Keratinocyte (primary cell): Measurements from ENCODE around the gene TTC23L. TPM values are rescaled to one million over a fixed set of nuclear protein-coding genes. Genes with fewer than 3 reads are reported as not detected.

Experiments used
- DNase-seq: peaks from one replicate; pipeline ENCODE4 v3.0.0-alpha.2; 2011; ENCODE audit warnings: low read depth, missing footprints, low spot score
- FAIRE-seq: peaks from 2 replicates; lab custom pipeline; 2011; peaks lifted over from hg19 to GRCh38; lab: Jason Lieb, UNC
- H2AFZ ChIP-seq: 2 replicates; pipeline ENCODE4 v1.6.0; 2012; ENCODE audit warnings: low read length, control low read depth, inconsistent platforms; ENCODE audit not compliant: control insufficient read depth
- H3K27ac ChIP-seq: 2 replicates; pipeline ENCODE4 v1.5.1; 2011; ENCODE audit warnings: low read length; ENCODE audit not compliant: control insufficient read depth, insufficient read depth
- H3K27me3 ChIP-seq: 3 replicates; pipeline ENCODE4 v1.6.0; 2011; ENCODE audit warnings: low read length; ENCODE audit not compliant: control insufficient read depth, insufficient read depth; ENCODE audit errors: extremely low read depth
- H3K36me3 ChIP-seq, 2 experiments: 2 replicates in 1 of 2; 3 replicates in 1 of 2; pipeline ENCODE4 v1.5.1; 2011; ENCODE audit warnings: low read length in 2 of 2, mild to moderate bottlenecking in 1 of 2; ENCODE audit not compliant: control insufficient read depth in 2 of 2, insufficient read depth in 2 of 2; ENCODE audit errors: extremely low read depth in 1 of 2
- H3K4me1 ChIP-seq: 3 replicates; pipeline ENCODE4 v1.5.1; 2011; ENCODE audit warnings: low read length; ENCODE audit not compliant: control insufficient read depth, insufficient read depth; ENCODE audit errors: extremely low read depth
- H3K4me2 ChIP-seq: 3 replicates; pipeline ENCODE4 v1.6.0; 2011; ENCODE audit warnings: low read depth, low read length; ENCODE audit not compliant: control insufficient read depth, insufficient read depth; ENCODE audit errors: extremely low read depth
- H3K4me3 ChIP-seq, 3 experiments: fragments of 200-600 bp in 1 of 3; sonication (generic) in 1 of 3; 2 replicates in 2 of 3; 3 replicates in 1 of 3; pipeline ENCODE4 v1.5.1; 2011 to 2016; ENCODE audit warnings: low read length in 3 of 3, mild to moderate bottlenecking in 3 of 3, control low read depth in 2 of 3, inconsistent platforms in 1 of 3, low read depth in 1 of 3, mixed read lengths in 1 of 3, mixed run types in 1 of 3, moderate library complexity in 1 of 3; ENCODE audit not compliant: control insufficient read depth in 2 of 3, insufficient read depth in 2 of 3; ENCODE audit errors: extremely low read depth in 1 of 3
- H3K79me2 ChIP-seq: 2 replicates; pipeline ENCODE4 v1.6.0; 2012; ENCODE audit warnings: low read length; ENCODE audit not compliant: control insufficient read depth, insufficient read depth
- H3K9ac ChIP-seq: 3 replicates; pipeline ENCODE4 v1.6.0; 2011; ENCODE audit warnings: low read length; ENCODE audit not compliant: control insufficient read depth, insufficient read depth; ENCODE audit errors: extremely low read depth
- H3K9me1 ChIP-seq: 3 replicates; pipeline ENCODE4 v1.6.0; 2011; ENCODE audit warnings: low read length; ENCODE audit not compliant: control insufficient read depth, insufficient read depth; ENCODE audit errors: extremely low read depth
- H3K9me3 ChIP-seq: 2 replicates; pipeline ENCODE4 v1.5.1; 2012; ENCODE audit warnings: low read depth, low read length; ENCODE audit not compliant: control insufficient read depth
- H4K20me1 ChIP-seq: 3 replicates; pipeline ENCODE4 v1.6.0; 2011; ENCODE audit warnings: low read length; ENCODE audit not compliant: control insufficient read depth, insufficient read depth; ENCODE audit errors: extremely low read depth
- CTCF ChIP-seq, 3 experiments: IDR thresholded peaks in 1 of 3; conservative IDR thresholded peaks in 1 of 3; optimal IDR thresholded peaks in 1 of 3; 2 replicates in 2 of 3; 3 replicates in 1 of 3; pipeline versions ENCODE3 to v1.5.1; 2011; ENCODE audit warnings: low read length in 3 of 3, mild to moderate bottlenecking in 3 of 3, moderate library complexity in 2 of 3, control low read depth in 1 of 3, inconsistent platforms in 1 of 3; ENCODE audit not compliant: insufficient read depth in 2 of 3; ENCODE audit errors: extremely low read depth in 1 of 3
- EZH2 ChIP-seq: IDR thresholded peaks from one replicate; pipeline ENCODE4 v1.6.1; 2012; ENCODE audit warnings: inconsistent platforms, mild to moderate bottlenecking, low read length, moderate library complexity
- dilution Hi-C: fragments of 300-500 bp; cut with MboI; formaldehyde crosslinking; loops from one replicate; pipeline ENCODE4 v1.7.0; 2020; ENCODE audit warnings: low sequenced_read_pairs; ENCODE audit not compliant: extremely low pct_ligation_motif_present
- polyA plus RNA-seq, 5 experiments: library from polyadenylated mRNA; depleted of rRNA in 3 of 5; stranded (reverse) in 3 of 5; stranded (forward) in 1 of 5; unstranded in 1 of 5; fragments of >200 nt; gene quantifications; 1 replicate in 1 of 5; 2 replicates in 3 of 5; 3 replicates in 1 of 5; pipeline versions ENCODE4 v1.2.1 to v1.2.3, GENCODE V29; 2011 to 2012; ENCODE audit warnings: missing spikeins in 2 of 5, low read depth in 1 of 5, low replicate concordance in 1 of 5

TTC23L gene
- polyA plus RNA-seq, 1 donor (not counting 4 experiments of a cell fraction or from before 2014, with no cell fraction given) = 0.12 TPM

GRCh38 chr5:34898258-34898895, 59.4 kb downstream of the TTC23L start:
- FAIRE-seq (peak; percentile 59), DNase-seq (no peak)
- no peak overlapping the region for H3K27ac ChIP-seq
- H3K79me2 ChIP-seq = no peaks in the 10 kb centered on the region
- dilution Hi-C loops = no loop called here
- no peaks in the 10 kb centered on the region for H3K27me3 ChIP-seq
- H2AFZ ChIP-seq = no peak overlapping the region
- no peak overlapping the region for H3K4me3 ChIP-seq
- H3K4me2 ChIP-seq = no peak overlapping the region
- H3K4me1 ChIP-seq = peaks cover 5% of the 10 kb centered on the region
- no peak overlapping the region for H3K9ac ChIP-seq
- no peaks in the 10 kb centered on the region for H3K9me3 ChIP-seq
- H3K9me1 ChIP-seq = no peaks in the 10 kb centered on the region
- peak; percentile 80 to 89 (median 83) for TF ChIP-seq CTCF (optimal IDR thresholded peaks at IDR 0.05 in 1 of 3, IDR thresholded peaks at IDR 0.05 in 1 of 3, conservative IDR thresholded peaks at IDR 0.05 in 1 of 3; ENCODE audit: extremely low read depth in 1 of 3, insufficient read depth in 2 of 3, low read length in 3 of 3)
- TF ChIP-seq EZH2 = no peak
- H3K36me3 ChIP-seq = no peaks in the 10 kb centered on the region
- no peaks in the 10 kb centered on the region for H4K20me1 ChIP-seq

DNA sequence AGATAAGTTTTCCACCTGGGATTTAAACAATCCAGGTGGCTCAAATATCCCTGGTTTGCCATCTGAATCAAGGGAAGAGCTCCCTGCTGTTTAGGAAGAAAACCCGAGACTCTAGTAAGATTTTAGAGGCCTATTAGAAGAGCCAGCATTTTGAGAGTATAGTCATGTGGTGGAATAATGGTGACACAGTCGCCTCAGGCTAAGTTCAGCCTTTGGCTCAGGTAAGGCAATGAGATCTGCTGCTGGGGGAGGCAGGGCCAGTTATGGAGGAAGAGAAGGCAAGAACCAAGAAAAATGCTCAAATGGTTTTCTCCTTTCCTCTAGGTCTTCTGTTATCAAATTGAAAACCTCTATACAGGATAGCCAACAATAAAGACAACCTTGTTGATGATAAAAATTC, 60.1 kb downstream of the TTC23L start:
- Histone ChIP-seq H3K36me3 (no peaks in the 10 kb centered on the region), H3K27me3 (no peaks in the 10 kb centered on the region), H3K79me2 (no peaks in the 10 kb centered on the region), H3K4me2 (no peak overlapping the region), H3K4me1 (peaks cover 5% of the 10 kb centered on the region), H3K27ac (no peak overlapping the region), H3K9me1 (no peaks in the 10 kb centered on the region), H2AFZ (no peak overlapping the region), H3K9ac (no peak overlapping the region), H3K9me3 (no peaks in the 10 kb centered on the region), H4K20me1 (no peaks in the 10 kb centered on the region), H3K4me3 (no peak overlapping the region)
- no peak for DNase-seq
- no peak for FAIRE-seq
- dilution Hi-C loops = no loop called here
- TF ChIP-seq EZH2 (no peak), CTCF (optimal IDR thresholded peaks at IDR 0.05 in 1 of 3, IDR thresholded peaks at IDR 0.05 in 1 of 3, conservative IDR thresholded peaks at IDR 0.05 in 1 of 3; ENCODE audit: extremely low read depth in 1 of 3, insufficient read depth in 2 of 3, low read length in 3 of 3) (no peak)
